Lower lobe of right lung (tissue), 2 donors: ENCODE measurements around the gene FGF8. TPM values are rescaled to one million over a fixed set of nuclear protein-coding genes. Genes with fewer than 3 reads are reported as not detected.

Experiments used
- ATAC-seq, 2 donors: fragments of 200-7000 bp; cut with Tn5 transposase; one replicate each; pipeline ENCODE4 v1.9.1; 2020 to 2022; ENCODE audit warnings: mild to moderate bottlenecking in 2 of 2, moderate library complexity in 2 of 2
- DNase-seq: peaks from one replicate; pipeline ENCODE4 v3.0.0-alpha.2; 2020
- H3K27ac ChIP-seq: fragments of 200-600 bp; one replicate; pipeline ENCODE4 v1.8.0; 2022
- H3K27me3 ChIP-seq: fragments of 200-600 bp; one replicate; pipeline ENCODE4 v1.8.0; 2022; ENCODE audit warnings: low read depth
- H3K36me3 ChIP-seq: fragments of 200-600 bp; one replicate; pipeline ENCODE4 v1.8.0; 2022; ENCODE audit warnings: mild to moderate bottlenecking
- H3K4me1 ChIP-seq: fragments of 200-600 bp; one replicate; pipeline ENCODE4 v1.8.0; 2022
- H3K4me3 ChIP-seq: fragments of 200-600 bp; one replicate; pipeline ENCODE4 v1.8.0; 2022; ENCODE audit warnings: mild to moderate bottlenecking
- H3K9me3 ChIP-seq: fragments of 200-600 bp; one replicate; pipeline ENCODE4 v1.8.0; 2022
- intact Hi-C: fragments of 100-400 bp; cut with DNase I; formaldehyde crosslinking; loops from one replicate; pipeline ENCODE4 v1.11.0; 2022
- long read RNA-seq: library from polyadenylated mRNA; unstranded; transcript quantifications from one replicate; pipeline ENCODE4 v2.0.0, GENCODE V29; 2021
- total RNA-seq: library from RNA; stranded (reverse); fragmentation: NEBNext Ultra II Directional; extraction: Animal tissue kit (Norgen Biotek cat#: 25700); gene quantifications from one replicate; pipeline ENCODE4 v1.2.1, GENCODE V29; 2021
- TF ChIP-seq, protein P1 (sequence below): fragments of 200-600 bp; IDR thresholded peaks from one replicate; pipeline ENCODE4 v1.8.0; 2022; ENCODE audit warnings: antibody characterized with exemption, mild to moderate bottlenecking
- donor health status: DM: no; HTN: yes; CAD: no; lungs with severe emphysema.

The FGF8 gene, protein sequence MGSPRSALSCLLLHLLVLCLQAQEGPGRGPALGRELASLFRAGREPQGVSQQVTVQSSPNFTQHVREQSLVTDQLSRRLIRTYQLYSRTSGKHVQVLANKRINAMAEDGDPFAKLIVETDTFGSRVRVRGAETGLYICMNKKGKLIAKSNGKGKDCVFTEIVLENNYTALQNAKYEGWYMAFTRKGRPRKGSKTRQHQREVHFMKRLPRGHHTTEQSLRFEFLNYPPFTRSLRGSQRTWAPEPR
- not detected for total RNA-seq
- long read RNA-seq = 0 reads

DNA sequence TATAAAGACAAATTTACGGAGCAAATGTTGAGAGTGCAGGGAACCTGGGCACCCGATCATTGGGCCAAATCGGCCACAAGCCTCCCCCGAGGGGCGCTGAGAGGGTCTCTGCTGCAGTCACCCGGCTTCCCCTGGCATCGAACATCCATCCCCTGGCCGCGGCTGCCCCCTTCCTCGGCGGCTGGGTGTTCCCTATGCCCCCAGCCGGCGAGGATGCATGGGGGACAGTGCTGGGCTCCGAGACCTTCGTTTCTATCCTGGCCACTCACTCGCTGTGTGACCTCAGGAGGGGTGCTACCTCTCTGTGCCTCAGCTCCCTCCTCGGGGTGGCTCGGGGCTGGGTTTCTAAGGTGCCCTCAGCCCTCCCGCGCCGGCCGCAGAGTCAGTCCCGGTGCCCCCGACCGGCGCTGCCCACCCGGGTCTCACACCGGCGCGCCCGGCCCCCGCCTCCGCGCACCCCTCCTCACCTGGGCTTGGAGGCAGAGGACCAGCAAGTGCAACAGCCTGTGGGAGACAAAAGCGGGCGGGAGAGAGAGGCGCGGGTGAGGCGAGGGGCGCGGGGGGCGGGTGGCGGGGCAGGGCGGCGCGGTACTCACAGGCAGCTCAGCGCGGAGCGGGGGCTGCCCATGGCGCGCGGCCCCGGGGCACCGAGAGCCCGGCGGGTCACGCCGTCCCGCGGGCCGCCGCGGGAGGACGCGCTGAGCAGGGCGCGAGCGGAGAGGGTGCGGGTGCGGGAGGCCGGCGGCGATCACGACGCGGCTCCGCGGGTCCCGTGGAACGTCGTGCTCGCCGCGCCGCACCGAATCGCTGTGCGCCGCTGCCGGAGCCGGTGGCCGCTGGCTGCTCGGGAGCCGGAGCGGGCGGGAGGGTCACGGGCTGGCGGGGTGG, at the start of gene FGF8:
FGF8 (minus strand) TSS at position 842 of the 888 bp plus-strand sequence; CDS start at position 628, 214 bp downstream.
- intact Hi-C loops = no loop called here
- no peak within 1 kb of the TSS for H3K27ac ChIP-seq
- DNase-seq (no peak), ATAC-seq (no peak)
- TF ChIP-seq, protein P1, sequence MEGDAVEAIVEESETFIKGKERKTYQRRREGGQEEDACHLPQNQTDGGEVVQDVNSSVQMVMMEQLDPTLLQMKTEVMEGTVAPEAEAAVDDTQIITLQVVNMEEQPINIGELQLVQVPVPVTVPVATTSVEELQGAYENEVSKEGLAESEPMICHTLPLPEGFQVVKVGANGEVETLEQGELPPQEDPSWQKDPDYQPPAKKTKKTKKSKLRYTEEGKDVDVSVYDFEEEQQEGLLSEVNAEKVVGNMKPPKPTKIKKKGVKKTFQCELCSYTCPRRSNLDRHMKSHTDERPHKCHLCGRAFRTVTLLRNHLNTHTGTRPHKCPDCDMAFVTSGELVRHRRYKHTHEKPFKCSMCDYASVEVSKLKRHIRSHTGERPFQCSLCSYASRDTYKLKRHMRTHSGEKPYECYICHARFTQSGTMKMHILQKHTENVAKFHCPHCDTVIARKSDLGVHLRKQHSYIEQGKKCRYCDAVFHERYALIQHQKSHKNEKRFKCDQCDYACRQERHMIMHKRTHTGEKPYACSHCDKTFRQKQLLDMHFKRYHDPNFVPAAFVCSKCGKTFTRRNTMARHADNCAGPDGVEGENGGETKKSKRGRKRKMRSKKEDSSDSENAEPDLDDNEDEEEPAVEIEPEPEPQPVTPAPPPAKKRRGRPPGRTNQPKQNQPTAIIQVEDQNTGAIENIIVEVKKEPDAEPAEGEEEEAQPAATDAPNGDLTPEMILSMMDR = no peak
- peaks cover 40% of the 10 kb centered on the region for H3K4me1 ChIP-seq
- no peaks in the 10 kb centered on the region for H3K36me3 ChIP-seq
- peaks cover 80% of the 10 kb centered on the region for H3K27me3 ChIP-seq
- no peaks in the 10 kb centered on the region for H3K9me3 ChIP-seq
- H3K4me3 ChIP-seq = peak within 1 kb of the TSS; percentile 17

DNA sequence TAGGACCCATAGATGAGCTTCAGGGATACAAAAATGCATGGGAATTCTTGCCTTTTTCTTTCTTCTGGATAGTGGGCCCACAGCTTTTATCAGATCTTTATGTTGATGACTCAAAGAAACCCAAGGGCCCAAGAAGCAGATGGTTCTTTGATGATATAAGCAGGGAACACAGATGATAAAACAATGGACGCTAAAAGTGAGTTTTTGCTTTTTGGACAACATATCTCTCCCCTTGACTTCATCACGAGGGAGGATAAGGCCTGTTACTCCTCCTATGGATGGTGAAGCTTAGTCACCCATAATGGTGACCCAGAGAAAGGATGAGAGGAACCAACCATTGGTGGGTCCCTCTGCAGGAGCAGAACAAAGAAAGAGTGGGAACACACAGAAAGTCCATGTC, 48.8 kb upstream of the FGF8 start:
- DNase-seq = no peak
- TF ChIP-seq, protein P1 = no peak
- H3K4me1 ChIP-seq = peaks cover 7% of the 10 kb centered on the region
- no peaks in the 10 kb centered on the region for H3K36me3 ChIP-seq
- no peaks in the 10 kb centered on the region for H3K27me3 ChIP-seq
- no peak for ATAC-seq
- H3K4me3 ChIP-seq = no peak overlapping the region
- H3K9me3 ChIP-seq = no peaks in the 10 kb centered on the region
- H3K27ac ChIP-seq = no peak overlapping the region
- intact Hi-C loops = no loop called here

DNA sequence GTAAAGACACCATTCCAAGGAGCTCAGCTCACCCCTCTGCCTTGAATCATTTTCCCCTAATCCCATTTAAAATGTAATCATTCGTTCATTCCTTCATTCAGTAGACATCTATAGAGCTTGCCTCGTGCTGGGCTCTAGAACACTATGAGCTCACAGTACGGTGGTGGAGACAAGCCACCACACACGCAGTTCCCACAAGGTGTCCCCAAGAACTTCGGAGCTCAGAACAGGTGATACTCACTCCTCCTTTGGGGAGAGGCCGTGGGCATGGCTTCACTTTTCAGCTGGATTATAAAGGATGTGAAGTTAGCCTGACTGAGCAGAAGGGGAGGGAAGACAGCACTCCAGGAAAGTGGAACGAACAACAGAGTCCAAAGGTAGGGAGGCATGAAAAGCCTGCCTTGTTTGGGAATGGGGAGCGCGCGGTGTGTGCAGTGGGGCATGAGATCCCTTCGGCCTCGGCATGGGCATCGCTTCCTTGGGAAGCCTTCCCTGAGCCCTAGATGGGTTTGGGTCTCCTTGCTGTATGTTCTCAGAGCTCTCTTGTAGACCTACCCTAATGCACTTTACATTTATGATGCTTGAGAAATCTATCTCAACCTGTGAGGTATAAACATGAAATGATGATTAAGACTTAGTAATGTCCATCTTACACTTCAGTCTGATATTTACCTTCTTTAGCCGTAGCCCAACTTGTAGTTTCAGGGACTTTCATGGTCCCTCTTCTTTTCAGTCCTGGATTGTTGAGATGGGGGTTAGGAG, 43.1 kb upstream of the FGF8 start:
- Histone ChIP-seq H3K4me1 (peaks cover 25% of the 10 kb centered on the region), H3K4me3 (peak overlapping the region; percentile 100), H3K9me3 (no peaks in the 10 kb centered on the region), H3K27me3 (no peaks in the 10 kb centered on the region), H3K36me3 (no peaks in the 10 kb centered on the region), H3K27ac (peak overlapping the region; percentile 95)
- ATAC-seq (peak; percentile 0 to 3), DNase-seq (no peak)
- TF ChIP-seq, protein P1 = no peak
- intact Hi-C loops = no loop called here

GRCh38 chr10:101818119-101818871, 42.4 kb upstream of the FGF8 start, which contains the start of gene OGA:
TSS of gene OGA (minus strand) at chr10:101818444. CDS start at chr10:101818022, 422 bp downstream.
- Histone ChIP-seq H3K4me1 (peaks cover 33% of the 10 kb centered on the region), H3K27ac (peak within 1 kb of the TSS; percentile 95), H3K27me3 (no peaks in the 10 kb centered on the region), H3K4me3 (peak within 1 kb of the TSS; percentile 100), H3K36me3 (no peaks in the 10 kb centered on the region), H3K9me3 (no peaks in the 10 kb centered on the region)
- DNase-seq (peak; percentile 99), ATAC-seq (peak; percentile 95 to 97)
- intact Hi-C loops = no loop called here
- TF ChIP-seq, protein P1 = no peak
